ENCODE results near the gene AHCTF1. TPM values are rescaled to one million over a fixed set of nuclear protein-coding genes. Genes with fewer than 3 reads are reported as not detected.

Gene AHCTF1
- total RNA-seq, 1 experiment from 2014 or later: 42.3 TPM

- CTCF ChIA-PET: no interaction called here
- no peaks in the 10 kb centered on the region for H3K27me3 ChIP-seq (replicated peaks; ENCODE audit: control insufficient read depth, insufficient read depth, low read length)
- intact Hi-C loops (cut with micrococcal nuclease; ENCODE audit: unreplicated experiment): no loop called here
- H3K36me3 ChIP-seq (ENCODE audit: control insufficient read depth, insufficient read depth, low read length): no peaks in the 10 kb centered on the region
- DNase-seq: no peak
- BruUV-seq (replicated peaks): no TSS peak
- peaks cover 9% of the 10 kb centered on the region for H3K4me1 Mint-ChIP-seq (ENCODE audit: low read depth, unreplicated experiment)
- peaks cover 6% of the 10 kb centered on the region for H3K36me3 Mint-ChIP-seq (ENCODE audit: insufficient read depth, unreplicated experiment)
- H3K27ac Mint-ChIP-seq (ENCODE audit: unreplicated experiment): no peak overlapping the region
- no peak for TF ChIP-seq CTCF (IDR thresholded peaks at IDR 0.05; ENCODE audit: insufficient read depth in 1 of 2, low read depth in 1 of 2, low read length in 1 of 2, severe bottlenecking in 1 of 2, unreplicated experiment in 1 of 2)
- H3K27me3 Mint-ChIP-seq (ENCODE audit: insufficient read depth, unreplicated experiment): no peaks in the 10 kb centered on the region
- POLR2A ChIA-PET: no interaction called here
- no peaks in the 10 kb centered on the region for H3K9me3 ChIP-seq
- H3K4me3 ChIP-seq (ENCODE audit: low read depth, low read length): no peak overlapping the region
- no peak overlapping the region for H3K4me3 Mint-ChIP-seq (ENCODE audit: unreplicated experiment)
- peaks cover 3% of the 10 kb centered on the region; the same call in 1 of the 2 replicates for H3K4me1 ChIP-seq
- H3K9me3 Mint-ChIP-seq (ENCODE audit: unreplicated experiment): peaks cover 17% of the 10 kb centered on the region
These were observed 122.3 kb downstream of the AHCTF1 start for GRCh38 chr1:246809473-246809872.

GRCh38 chr1:246805135-246805716 is 126.5 kb downstream of the AHCTF1 start:
- peaks cover 10% of the 10 kb centered on the region for H3K36me3 Mint-ChIP-seq (ENCODE audit: insufficient read depth, unreplicated experiment)
- intact Hi-C loops (cut with micrococcal nuclease; ENCODE audit: unreplicated experiment): no loop called here
- peaks cover 5% of the 10 kb centered on the region; the same call in 1 of the 2 replicates for H3K9me3 ChIP-seq
- BruUV-seq (replicated peaks): no TSS peak
- H3K4me3 Mint-ChIP-seq (ENCODE audit: unreplicated experiment): no peak overlapping the region
- CTCF ChIA-PET: no interaction called here
- no peaks in the 10 kb centered on the region for H3K36me3 ChIP-seq (ENCODE audit: control insufficient read depth, insufficient read depth, low read length)
- H3K4me3 ChIP-seq (ENCODE audit: low read depth, low read length): no peak overlapping the region
- DNase-seq: no peak
- H3K27me3 ChIP-seq (replicated peaks; ENCODE audit: control insufficient read depth, insufficient read depth, low read length): no peaks in the 10 kb centered on the region
- H3K4me1 ChIP-seq: peaks cover 10% of the 10 kb centered on the region
- no peak overlapping the region for H3K27ac Mint-ChIP-seq (ENCODE audit: unreplicated experiment)
- H3K27me3 Mint-ChIP-seq (ENCODE audit: insufficient read depth, unreplicated experiment): no peaks in the 10 kb centered on the region
- POLR2A ChIA-PET: no interaction called here
- H3K9me3 Mint-ChIP-seq (ENCODE audit: unreplicated experiment): peaks cover 28% of the 10 kb centered on the region
- peaks cover 9% of the 10 kb centered on the region for H3K4me1 Mint-ChIP-seq (ENCODE audit: low read depth, unreplicated experiment)
- no peak for TF ChIP-seq CTCF (IDR thresholded peaks at IDR 0.05; ENCODE audit: insufficient read depth in 1 of 2, low read depth in 1 of 2, low read length in 1 of 2, severe bottlenecking in 1 of 2, unreplicated experiment in 1 of 2)

- H3K4me1 ChIP-seq: peaks cover 10% of the 10 kb centered on the region
- no peak overlapping the region for H3K4me3 Mint-ChIP-seq (ENCODE audit: unreplicated experiment)
- TF ChIP-seq CTCF (IDR thresholded peaks at IDR 0.05; ENCODE audit: insufficient read depth in 1 of 2, low read depth in 1 of 2, low read length in 1 of 2, severe bottlenecking in 1 of 2, unreplicated experiment in 1 of 2): no peak
- H3K27me3 Mint-ChIP-seq (ENCODE audit: insufficient read depth, unreplicated experiment): no peaks in the 10 kb centered on the region
- BruUV-seq (replicated peaks): no TSS peak
- H3K4me1 Mint-ChIP-seq (ENCODE audit: low read depth, unreplicated experiment): peaks cover 9% of the 10 kb centered on the region
- H3K9me3 ChIP-seq: peaks cover 5% of the 10 kb centered on the region; the same call in 1 of the 2 replicates
- peaks cover 10% of the 10 kb centered on the region for H3K36me3 Mint-ChIP-seq (ENCODE audit: insufficient read depth, unreplicated experiment)
- ChIA-PET CTCF (no interaction called here), POLR2A (no interaction called here)
- no peak for DNase-seq
- H3K27me3 ChIP-seq (replicated peaks; ENCODE audit: control insufficient read depth, insufficient read depth, low read length): no peaks in the 10 kb centered on the region
- H3K4me3 ChIP-seq (ENCODE audit: low read depth, low read length): no peak overlapping the region
- peaks cover 28% of the 10 kb centered on the region for H3K9me3 Mint-ChIP-seq (ENCODE audit: unreplicated experiment)
- H3K36me3 ChIP-seq (ENCODE audit: control insufficient read depth, insufficient read depth, low read length): no peaks in the 10 kb centered on the region
- intact Hi-C loops (cut with micrococcal nuclease; ENCODE audit: unreplicated experiment): no loop called here
- no peak overlapping the region for H3K27ac Mint-ChIP-seq (ENCODE audit: unreplicated experiment)
These were observed 127.9 kb downstream of the AHCTF1 start for GRCh38 chr1:246803883-246804282.

Data from Caco-2 (cell line).